NCI-H2081 treated with DMSO at 0.1 percent for 48 hours (cell line): ENCODE data around the gene SLC44A4.
"Not testable (repeated sequence)": the region's sequence is repeated elsewhere in the genome, so short reads cannot be mapped to it uniquely, and the experiment has no call there.

ENCODE experiments used
- DNase-seq: peaks from one replicate; lab custom pipeline; 2025; lab: John Stamatoyannopoulos, UW

Gene SLC44A4

DNA sequence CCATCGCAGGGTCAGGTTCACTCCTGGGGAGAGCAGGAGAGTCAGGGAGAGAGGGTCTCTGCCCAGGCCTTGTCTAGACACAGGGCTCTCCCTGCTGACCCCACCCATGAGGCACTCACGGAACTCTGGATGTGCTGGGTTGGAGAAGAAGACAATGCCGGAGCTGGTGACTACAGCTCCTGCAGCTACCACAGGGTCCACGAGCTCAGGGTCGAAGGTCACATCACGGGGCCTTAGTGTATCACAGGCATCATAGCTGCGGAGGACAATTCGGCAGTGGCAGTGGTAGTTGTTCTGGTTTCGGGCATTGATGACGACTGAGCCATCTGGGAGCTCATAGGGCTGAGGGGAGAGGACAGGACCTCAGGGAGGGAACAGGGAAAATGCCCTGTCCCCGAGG lies 18.9 kb downstream of the SLC44A4 start:
- DNase-seq: no peak

DNA sequence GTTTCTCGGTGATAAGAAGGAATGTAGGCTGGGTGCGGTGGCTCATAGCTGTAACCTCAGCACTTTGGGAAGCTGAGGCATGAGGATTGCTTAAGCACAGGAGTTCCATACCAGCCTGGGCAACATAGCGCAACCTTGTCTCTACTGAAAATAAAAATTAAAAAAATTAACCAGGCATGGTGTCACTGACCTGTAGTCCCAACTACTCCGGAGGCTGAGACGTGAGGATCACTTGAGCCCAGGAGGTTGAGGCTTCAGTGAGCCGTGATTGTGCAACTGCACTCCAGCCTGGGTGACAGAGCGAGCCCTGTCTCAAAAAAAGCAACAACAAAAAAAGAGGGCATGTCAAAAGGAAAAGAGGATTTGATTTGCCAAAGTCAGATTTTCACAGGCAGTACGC lies 20.1 kb downstream of the SLC44A4 start:
- no peak for DNase-seq

DNA sequence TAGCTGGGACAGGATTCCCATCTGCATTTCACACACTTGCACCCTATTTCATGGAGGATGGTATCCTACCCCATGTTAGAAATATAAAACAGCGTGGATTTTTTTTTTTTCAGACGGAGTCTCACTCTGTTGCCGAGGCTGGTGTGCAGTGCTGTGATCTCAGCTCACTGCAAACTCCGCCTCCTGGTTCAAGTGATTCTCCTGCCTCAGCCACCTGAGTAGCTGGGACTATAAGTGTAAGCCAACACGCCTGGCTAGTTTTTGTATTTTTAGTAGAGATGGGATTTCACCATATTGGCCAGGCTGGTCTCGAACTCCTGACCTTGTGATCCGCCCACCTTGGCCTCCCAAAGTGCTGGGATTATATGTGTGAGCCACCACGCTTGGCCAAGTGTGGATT lies 21.0 kb downstream of the SLC44A4 start:
- not testable (repeated sequence) for DNase-seq

DNA sequence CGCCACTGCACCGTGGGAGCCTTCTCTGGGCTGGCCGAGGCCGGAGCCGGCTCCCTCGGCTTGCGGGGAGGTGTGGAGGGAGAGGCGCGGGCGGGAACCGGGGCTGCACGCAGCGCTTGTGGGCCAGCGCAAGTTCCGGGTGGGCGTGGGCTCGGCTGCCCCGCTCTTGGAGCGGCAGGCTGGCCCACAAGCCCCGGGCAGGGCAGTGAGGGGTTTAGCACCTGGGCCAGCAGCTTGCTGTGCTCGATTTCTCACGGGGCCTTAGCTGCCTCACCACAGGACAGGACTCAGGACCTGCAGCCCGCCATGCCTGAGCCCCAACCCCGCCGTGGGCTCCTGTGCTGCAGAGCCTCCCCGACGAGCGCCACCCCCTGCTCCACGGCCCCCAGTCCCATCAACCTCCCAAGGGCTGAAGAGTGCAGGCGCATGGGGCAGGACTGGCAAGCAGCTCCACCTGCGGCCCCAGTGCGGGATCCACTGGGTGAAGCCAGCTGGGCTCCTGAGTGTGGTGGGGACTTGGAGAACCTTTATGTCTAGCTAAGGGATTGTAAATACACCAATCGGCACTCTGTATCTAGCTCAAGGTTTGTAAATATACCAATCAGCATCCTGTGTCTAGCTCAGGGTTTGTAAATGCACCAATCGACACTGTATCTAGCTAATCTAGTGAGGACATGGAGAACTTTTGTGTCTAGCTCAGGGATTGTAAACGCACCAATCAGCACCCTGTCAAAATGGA lies 26.6 kb downstream of the SLC44A4 start:
- DNase-seq: not testable (repeated sequence)

DNA sequence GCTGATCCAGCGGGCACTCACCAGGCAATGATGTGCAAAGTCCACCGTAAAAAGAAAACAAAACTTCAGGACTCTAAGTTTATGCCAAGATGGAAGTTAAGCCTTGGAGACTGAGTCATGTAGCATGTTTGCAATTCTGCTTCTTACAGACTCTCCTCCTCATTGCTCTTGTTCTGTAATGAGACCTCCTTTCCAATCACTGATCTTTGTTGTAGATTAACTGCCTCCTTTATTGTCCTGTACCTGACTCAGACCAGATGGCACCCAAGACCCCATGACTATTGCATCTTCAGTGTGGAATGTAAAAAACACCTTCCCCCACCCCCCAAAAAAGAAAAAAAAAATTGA lies 27.3 kb downstream of the SLC44A4 start:
- DNase-seq: no peak

DNA sequence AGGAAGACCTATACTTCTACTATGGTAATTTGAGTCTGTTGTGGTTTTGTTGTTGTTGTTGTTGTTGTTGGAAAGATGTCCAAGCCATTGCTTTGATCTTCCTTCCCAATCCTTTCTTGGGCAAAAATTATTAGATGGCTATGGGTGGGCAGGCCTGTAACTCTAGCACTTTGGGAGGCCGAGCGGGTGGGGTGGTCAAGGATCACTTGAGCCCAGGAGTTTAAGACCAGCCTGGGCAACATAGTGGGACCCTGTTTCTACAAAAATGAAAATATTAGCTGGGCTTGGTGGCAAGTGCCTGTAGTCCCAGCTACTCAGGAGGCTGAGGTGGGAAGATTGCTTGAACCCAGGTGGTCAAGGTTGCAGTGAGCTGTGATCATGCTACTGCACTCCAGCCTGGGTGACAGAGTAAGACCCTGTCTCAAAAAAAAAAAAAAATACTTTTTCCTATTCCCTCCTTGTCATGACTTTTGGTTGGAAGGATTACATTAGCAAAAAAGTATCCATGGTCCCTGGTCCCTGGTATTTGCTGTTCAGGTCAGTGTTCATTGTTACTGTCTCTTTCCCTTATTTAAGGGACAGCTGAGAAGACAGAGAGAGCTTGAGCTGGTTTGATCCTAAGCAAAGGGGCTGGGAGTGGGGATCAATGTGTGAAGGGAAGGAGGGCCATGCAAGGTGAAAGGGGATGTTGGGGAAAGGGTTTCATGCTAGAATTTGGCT lies 27.9 kb downstream of the SLC44A4 start:
- DNase-seq: no peak

DNA sequence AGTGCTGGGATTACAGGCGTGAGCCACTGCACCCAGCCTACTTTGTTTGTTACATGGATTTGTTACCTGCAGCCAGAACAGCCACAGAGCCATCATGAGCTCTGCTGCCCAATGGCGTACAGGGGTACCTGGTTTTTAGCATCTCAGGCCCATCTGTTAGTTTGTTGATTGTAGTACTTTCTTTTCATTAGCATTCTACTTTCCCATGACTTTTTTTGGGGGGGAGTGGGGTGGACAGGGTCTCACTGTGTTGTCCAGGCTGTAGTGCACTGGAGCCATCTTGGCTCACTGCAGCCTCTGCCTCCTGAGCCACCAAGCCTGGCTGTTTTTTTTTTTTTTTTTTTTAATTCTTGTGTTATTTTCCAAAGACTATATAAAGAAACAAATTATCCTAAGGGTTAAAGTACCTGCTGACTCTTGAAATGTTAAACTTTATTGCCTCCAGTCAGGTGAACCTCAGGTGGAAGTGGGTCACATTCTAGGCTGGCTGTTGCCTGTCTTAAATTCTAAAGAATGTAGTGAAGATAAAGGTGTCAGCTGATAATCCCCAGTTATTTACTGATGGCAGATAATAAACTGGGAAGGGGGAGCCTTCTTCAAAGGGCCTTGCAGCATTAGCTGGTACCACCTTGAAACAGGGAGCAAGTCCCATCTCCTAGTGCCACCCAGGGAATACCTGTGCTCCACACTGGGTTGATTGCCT lies 31.4 kb downstream of the SLC44A4 start:
- DNase-seq: no peak

DNA sequence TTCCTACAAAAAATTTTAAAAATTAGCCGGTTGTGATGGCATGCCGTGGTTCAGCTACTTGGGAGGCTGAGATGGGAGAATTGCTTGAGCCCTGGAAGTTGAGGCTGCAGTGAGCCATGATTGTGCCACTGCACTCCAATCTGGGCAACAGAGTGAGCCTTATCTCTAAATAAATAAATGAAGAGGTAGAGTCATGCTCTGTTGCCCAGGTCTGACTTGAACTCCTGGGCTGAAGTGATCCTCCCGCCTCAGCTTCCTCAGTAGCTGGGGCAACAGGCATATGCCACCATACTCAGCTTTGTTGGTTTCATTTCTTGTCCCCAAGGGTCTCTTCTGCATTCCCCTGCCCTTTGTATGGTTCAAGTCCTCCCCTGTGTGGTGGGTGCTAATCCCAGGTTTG lies 34.3 kb downstream of the SLC44A4 start:
- no peak for DNase-seq

DNA sequence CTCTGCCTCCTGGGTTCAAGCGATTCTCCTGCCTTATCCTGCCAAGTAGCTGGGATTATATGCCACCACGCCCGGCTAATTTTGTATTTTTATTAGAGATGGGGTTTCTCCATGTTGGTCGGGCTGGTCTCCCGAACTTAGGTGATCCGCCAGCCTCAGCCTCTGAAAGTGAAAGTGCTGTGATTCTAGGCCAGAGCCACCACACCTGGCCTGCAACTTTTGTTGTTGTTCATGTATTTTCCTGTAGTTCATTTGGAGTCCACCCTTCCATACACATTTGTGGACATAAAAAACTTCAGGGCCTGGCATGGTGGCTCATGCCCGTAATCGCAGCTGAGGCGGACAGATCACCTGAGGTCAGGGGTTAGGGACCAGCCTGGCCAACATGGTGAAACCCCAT lies 36.7 kb downstream of the SLC44A4 start:
- DNase-seq: no peak

DNA sequence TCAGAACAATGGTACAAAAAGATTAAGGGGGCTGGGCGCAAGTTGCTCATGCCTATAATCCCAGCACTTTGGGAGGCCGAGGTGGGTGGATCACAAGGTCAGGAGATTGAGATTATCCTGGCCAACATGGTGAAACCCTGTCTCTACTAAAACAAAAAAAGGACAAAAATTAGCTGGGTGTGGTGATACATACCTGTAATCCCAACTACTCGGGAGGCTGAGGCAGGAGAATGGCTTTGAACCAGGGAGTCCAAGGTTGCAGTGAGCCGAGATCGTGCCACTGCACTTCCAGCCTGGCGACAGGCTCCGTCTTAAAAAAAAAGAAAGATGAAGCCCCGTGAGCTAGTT lies 39.0 kb downstream of the SLC44A4 start:
- not testable (repeated sequence) for DNase-seq

DNA sequence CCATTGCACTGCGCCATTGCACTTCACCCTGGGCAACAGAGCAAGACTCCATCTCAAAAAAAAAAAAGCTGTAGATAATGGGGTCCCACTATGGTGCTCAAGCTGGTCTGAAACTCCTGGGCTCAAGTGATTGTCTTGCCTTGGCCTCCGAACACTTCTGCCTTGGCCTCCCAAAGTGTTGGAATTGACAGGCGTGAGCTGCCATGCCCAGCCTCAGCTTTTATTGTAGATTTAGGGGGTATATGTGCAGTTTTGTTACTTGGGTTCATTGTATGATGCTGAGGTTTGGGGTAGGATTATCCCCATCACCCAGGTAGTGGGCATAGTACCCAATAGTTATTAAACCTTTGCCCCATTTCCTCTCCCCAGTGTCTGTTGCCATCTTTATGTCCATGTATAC lies 39.8 kb downstream of the SLC44A4 start:
- no peak for DNase-seq

DNA sequence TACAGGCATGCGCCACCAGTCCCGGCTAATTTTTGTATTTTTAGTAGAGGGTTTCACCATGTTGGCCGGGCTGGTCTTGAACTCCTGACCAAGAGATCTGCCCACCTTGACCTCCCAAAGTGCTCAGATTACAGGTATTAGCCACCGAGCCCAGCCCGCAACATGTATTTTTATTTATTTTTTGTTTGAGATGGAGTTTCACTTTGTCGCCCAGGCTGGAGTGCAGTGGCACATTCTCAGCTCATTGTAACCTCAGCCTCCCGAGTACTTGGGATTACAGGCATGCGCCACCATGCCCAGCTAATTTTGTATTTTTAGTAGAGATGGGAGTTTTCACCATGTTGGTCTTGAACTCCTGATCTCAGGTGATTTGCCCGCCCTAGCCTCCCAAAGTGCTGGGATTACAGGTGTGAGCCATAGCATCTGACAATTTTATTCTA lies 40.7 kb downstream of the SLC44A4 start:
- DNase-seq: not testable (repeated sequence)

DNA sequence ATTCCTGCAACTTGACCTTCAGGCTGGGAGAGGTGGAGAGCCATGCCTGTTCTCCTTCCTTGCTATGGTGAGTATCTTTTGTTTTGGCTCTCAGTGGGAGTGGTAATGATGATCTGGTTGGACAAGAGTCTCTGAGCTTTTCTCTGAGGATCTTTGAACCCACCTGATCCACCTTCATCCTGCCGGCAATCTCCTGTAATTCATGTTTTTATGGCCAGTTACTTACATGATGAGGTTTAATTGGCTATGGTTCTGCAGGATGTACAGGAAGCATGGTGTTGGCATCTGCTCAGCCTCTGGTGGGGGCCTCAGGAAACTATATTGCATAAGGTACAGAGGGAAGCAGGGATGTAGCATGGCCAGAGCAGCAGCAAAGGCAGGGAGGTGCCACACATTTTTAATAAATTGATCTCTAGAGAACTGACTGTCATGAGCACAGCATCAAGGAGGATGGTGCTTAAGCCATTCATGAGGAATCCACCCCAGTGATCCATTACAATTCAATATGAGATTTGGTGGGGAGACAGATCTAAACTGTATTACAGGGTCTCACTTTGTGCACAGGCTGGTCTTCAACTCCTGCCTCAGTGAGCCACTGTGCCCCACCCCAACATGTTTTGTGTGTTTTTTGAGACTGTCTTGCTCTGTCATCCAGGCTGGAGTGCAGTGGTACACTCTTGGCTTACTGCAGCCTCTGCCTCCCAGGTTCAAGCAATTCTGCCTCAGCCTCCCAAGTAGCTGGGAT lies 41.3 kb downstream of the SLC44A4 start:
- no peak for DNase-seq

DNA sequence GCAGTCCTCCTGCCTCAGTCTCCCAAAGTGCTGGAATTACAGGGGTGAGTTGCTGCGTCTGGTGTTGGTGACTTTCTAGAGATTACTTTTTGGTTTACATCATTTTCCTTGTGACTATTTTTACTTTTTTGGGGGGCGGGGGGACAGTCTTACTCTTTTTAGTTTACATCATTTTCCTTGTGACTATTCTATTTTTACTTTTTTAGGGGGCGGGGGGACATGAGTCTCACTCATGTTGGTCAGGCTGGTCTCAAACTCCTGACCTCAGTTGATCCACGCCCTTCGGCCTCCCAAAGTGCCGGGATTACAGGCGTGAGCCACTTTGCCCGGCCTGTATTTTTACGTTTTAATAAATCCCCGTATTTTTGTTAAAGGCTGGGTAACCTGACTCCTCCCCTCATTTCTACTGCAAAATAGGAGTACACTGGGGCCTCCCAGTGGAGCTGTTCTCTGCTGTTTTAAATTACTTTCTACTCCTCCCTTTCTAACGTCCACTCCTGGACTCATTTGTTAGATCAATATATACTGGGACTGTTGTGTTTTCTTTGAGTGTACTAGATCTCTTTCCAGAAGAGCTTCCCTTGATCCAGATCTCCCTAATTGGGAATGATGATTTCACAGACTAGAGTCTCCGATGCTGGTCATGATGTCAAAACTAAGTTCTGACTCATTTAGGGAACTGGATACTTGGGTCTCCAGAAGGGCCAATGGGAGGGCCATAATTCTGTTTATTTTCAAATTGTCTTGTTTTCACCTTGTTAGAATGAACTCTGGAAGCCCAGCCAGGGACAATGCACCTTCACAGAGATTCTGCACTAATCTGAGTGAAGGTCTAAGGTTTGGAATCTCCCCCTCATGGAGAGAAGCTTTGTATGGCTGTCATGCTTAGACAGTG lies 42.1 kb downstream of the SLC44A4 start:
- no peak for DNase-seq

DNA sequence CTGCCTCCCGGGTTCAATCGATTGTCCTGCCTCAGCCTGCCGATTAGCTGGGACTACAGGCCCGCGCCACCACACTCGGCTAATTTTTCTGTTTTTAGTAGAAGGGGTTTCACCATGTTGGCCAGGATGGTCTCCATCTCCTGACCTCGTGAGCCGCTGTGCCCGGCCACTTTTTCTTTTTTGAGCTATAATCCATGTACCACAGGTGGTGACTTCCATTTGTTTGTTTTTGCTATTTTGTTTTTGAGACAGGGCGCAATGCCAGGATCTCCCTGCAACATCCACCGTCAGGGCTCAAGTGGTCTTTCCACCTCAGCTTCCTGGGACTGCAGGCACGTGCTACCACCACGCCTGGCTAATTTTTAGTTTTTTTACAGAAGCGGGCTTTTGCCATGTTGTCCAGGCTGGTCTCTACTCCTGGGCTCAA lies 42.7 kb downstream of the SLC44A4 start:
- DNase-seq: no peak

DNA sequence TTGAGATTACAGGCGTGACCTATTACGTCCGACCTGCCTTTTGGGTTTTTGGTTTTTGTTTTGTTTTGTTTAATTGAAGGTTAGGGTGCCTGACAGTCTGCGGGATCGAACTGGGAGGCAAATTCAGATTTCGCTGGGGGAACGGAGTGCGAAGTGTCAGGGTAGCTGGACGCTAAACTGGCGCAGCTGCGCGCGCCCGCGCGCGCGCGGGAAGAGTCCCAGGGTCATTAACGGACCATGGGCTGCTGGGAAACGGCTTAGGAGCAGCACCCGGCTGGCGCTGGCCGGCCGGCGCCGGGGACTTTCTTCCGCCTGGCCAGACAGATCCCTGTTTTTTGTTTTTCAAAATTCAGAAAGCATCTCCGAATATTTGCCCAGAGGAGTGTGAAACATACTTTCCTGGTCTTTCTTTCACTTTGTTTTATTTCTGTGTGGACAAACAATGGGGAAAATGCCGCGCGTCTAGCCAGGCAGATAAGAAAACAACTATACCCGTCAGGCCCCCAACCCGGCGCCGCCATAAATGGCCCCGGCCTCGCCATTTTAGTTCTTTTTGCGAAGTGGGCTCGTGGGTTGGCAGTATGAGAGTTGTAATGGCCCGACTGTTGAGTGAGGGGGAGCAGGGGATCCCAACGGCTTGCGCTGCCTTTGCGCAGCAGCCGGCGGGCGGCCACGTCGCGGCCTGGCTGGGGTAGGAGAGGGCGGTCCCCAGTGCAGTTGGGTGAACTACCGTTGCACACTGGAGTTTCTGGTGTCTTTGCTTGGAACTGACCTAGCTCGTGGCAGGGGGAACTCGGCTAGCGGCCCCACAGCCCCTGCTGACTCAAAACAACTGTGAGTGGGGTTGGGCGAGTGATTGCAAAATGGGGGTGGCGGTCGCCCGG lies 44.2 kb downstream of the SLC44A4 start:
- DNase-seq: peak; percentile 78

DNA sequence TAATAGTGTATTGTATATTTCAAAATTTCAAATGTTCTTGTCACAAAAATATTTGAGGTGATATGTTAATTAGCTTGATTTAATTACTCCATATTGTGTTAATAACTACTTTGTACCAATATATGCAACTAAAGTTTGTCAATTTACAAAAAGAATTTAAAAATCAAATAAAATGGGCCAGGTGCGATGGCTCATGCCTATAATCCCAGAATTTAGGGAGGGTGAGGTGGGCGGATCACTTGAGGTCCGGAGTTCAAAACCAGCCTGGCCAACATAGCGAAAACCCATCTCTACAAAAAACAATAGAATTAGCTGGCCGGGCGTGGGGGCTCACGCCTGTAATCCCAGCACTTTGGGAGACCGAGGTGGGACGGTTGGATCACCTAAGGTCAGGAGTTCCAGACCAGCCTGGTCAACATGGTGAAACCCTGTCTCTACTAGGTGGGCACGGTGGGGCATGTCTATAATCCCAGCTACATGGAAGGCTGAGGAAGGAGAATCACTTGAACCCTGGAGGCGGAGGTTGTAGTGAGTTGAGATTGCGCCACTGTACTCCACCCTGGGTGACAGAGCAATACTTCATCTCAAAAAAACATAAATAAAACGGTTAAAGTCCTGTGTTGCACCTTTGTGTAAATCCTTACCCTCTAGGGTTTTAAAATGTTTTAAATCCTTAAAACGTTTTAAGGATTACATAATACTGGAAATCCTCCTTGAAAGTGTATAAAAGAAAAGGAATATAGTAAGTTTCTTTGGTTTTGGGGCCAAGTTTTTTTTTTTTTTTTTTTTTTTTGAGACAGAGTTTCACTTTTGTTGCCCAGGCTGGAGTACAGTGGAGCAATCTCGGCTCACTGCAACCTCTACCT lies 47.2 kb downstream of the SLC44A4 start:
- no peak for DNase-seq

DNA sequence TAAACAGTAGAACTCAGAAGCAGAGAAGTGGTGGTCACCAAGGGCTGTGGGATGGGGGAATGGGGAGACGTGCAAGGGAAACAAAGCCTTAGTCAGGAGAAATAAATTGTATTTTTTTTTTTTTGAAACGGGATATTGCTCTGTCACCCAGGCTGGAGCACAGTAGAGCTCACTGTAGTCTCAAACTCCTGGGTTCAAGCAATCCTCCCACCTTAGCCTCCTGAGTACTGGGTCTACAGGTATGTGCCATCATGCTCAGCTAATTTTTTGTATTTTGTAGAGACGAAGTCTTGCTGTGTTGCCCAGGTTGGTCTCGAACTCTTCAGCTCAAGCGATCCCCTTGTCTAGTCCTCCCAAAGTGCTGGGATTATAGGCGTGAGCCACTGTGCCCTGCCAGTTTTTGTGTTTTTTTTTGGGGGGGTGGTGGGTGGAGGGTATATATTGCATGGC lies 47.9 kb downstream of the SLC44A4 start:
- DNase-seq: no peak

DNA sequence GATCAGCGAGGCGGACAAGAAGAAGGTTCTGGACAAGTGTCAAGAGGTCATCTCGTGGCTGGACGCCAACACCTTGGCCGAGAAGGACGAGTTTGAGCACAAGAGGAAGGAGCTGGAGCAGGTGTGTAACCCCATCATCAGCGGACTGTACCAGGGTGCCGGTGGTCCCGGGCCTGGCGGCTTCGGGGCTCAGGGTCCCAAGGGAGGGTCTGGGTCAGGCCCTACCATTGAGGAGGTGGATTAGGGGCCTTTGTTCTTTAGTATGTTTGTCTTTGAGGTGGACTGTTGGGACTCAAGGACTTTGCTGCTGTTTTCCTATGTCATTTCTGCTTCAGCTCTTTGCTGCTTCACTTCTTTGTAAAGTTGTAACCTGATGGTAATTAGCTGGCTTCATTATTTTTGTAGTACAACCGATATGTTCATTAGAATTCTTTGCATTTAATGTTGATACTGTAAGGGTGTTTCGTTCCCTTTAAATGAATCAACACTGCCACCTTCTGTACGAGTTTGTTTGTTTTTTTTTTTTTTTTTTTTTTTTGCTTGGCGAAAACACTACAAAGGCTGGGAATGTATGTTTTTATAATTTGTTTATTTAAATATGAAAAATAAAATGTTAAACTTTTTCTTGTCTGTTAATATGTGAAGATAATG lies 49.0 kb downstream of the SLC44A4 start:
- DNase-seq: no peak
